Lower leg skin (tissue), 4 donors: ENCODE measurements around the gene EDN1. TPM values are rescaled to one million over a fixed set of nuclear protein-coding genes. Genes with fewer than 3 reads are reported as not detected.

ENCODE experiments used
- DNase-seq, 2 donors: peaks; one replicate each; pipeline ENCODE4 v3.0.0-alpha.2; 2019; ENCODE audit warnings: low spot score in 2 of 2
- H3K4me3 ChIP-seq: fragments of 200-600 bp; sonication (generic); 2 replicates; pipeline ENCODE4 v1.5.1; 2017; ENCODE audit warnings: mild to moderate bottlenecking, low read depth; ENCODE audit not compliant: poor library complexity, severe bottlenecking
- POLR2A ChIP-seq, 2 donors: fragments of 450-650 bp; IDR thresholded peaks; one replicate each; pipeline ENCODE4 v1.6.1; 2016 to 2017; ENCODE audit warnings: antibody characterized with exemption in 2 of 2, mild to moderate bottlenecking in 1 of 2, moderate library complexity in 1 of 2
- WGBS, 2 donors: methylation state at CpG; one replicate each; pipeline ENCODE4 v1.1.5; 2018; 5-methylcytosine and 5-hydroxymethylcytosine counted together
- intact Hi-C: fragments of 100-400 bp; cut with DNase I; formaldehyde crosslinking; loops from one replicate; pipeline ENCODE4 v1.15.0; 2023; ENCODE audit warnings: low total_unique reads
- total RNA-seq, 4 donors: library from RNA; depleted of rRNA; stranded (reverse); fragments of >200 nt; gene quantifications; one replicate each; pipeline ENCODE4 v1.1.0, GENCODE V29; 2016
- TF ChIP-seq, protein P1 (sequence below), 3 donors: fragments of 450-650 bp; IDR thresholded peaks; one replicate each; pipeline ENCODE4 v1.5.1; 2016; ENCODE audit warnings: antibody characterized with exemption in 3 of 3, mild to moderate bottlenecking in 3 of 3, moderate library complexity in 2 of 3

Gene EDN1
- total RNA-seq, 4 donors from 2014 or later = 11.1 to 42.6 (median 15.5) TPM

DNA sequence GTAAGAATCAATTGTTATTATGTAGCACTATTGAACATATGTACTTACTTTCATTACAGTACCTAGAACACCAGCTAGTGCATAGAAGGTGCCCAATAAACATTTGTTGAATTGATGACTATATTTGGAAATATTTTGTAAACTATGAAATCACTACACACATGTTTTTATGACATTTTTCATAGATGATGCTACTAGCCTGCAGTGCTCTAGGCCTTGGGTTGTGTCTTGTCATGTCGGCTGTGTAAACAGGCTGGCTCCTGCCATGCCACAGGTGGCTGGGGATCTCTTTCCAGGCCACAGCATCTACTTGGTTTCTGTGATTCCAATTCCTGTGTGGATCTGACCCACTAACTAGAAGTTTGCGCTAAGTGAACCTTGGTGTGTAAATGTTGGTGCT is 43.3 kb upstream of the EDN1 start:
- no peak for TF ChIP-seq POLR2A (IDR thresholded peaks at IDR 0.05)
- TF ChIP-seq, protein P1, sequence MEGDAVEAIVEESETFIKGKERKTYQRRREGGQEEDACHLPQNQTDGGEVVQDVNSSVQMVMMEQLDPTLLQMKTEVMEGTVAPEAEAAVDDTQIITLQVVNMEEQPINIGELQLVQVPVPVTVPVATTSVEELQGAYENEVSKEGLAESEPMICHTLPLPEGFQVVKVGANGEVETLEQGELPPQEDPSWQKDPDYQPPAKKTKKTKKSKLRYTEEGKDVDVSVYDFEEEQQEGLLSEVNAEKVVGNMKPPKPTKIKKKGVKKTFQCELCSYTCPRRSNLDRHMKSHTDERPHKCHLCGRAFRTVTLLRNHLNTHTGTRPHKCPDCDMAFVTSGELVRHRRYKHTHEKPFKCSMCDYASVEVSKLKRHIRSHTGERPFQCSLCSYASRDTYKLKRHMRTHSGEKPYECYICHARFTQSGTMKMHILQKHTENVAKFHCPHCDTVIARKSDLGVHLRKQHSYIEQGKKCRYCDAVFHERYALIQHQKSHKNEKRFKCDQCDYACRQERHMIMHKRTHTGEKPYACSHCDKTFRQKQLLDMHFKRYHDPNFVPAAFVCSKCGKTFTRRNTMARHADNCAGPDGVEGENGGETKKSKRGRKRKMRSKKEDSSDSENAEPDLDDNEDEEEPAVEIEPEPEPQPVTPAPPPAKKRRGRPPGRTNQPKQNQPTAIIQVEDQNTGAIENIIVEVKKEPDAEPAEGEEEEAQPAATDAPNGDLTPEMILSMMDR (IDR thresholded peaks at IDR 0.05) = no peak
- intact Hi-C loops = no loop called here
- WGBS, 2 donors = 69 to 71% methylated on average over 2 of the region's 2 CpGs
- H3K4me3 ChIP-seq = no peak overlapping the region
- no peak for DNase-seq

DNA sequence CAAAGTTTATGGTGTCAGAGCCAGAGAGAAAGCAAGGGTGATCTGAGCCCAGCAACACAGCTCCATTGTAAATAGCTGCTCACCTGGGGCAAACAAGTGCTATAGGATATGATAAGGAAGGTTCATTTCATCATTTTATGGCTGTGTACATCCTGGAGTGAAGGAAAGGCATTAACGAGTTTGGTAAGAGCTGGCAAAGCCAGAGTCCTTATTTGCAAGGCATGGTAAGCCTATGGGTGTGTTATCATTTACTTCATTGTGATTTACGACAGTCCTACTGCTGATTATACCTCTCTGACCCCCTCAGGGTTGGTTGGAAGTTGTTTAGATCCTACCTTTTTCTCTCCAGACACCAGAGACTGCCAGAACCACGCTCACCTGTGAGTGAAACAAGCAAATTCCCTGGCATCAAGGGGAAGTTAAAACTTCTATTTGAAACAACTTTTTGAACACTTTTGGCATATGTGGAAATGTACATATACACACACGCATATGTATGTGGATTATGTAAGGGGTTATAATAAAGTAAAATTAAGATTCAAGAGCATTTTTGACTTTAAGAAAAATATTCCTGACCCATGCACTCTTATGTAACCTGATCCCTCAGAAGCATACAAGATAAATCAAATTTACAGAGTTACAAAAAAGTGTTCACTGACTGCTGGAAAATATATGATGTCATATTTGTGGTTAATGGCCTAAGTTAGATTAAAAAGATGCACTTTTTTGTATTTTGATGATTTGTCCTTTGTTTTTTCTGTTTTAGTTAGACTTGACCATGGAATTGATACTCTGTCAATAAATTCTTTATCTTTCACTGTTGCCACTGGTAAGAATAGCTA is 40.4 kb upstream of the EDN1 start:
- intact Hi-C loops = no loop called here

DNA sequence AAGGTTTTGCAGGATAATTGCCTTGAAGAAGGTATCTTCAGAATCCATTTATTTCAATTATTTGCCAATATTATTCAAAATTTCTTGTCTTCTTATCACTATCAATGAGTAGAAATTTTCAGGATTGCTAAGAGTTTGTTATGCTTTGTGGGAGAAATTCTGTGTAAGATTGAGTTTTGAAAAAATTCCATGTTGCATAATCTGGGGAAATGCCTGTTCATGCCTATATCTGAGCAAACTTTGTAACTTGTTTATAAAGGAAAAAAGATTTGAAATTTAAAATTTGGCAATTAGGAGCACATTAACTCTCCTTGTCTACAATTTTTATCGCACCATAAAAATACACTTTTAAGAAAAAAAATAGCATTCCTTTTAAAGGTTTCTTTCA is 39.8 kb upstream of the EDN1 start:
- 51 to 60% methylated on average over 1 of the region's 1 CpG for WGBS, 2 donors
- DNase-seq = no peak
- no peak for TF ChIP-seq POLR2A (IDR thresholded peaks at IDR 0.05)
- TF ChIP-seq, protein P1 (IDR thresholded peaks at IDR 0.05) = no peak
- no peak overlapping the region for H3K4me3 ChIP-seq
- intact Hi-C loops = no loop called here

More for the DNA sequence above, 40.4 kb upstream of the EDN1 start:
- no peak overlapping the region for H3K4me3 ChIP-seq
- TF ChIP-seq POLR2A (IDR thresholded peaks at IDR 0.05) = no peak
- TF ChIP-seq, protein P1 (IDR thresholded peaks at IDR 0.05) = no peak
- 47 to 60% methylated on average over 4 of the region's 4 CpGs for WGBS, 2 donors
- no peak for DNase-seq

DNA sequence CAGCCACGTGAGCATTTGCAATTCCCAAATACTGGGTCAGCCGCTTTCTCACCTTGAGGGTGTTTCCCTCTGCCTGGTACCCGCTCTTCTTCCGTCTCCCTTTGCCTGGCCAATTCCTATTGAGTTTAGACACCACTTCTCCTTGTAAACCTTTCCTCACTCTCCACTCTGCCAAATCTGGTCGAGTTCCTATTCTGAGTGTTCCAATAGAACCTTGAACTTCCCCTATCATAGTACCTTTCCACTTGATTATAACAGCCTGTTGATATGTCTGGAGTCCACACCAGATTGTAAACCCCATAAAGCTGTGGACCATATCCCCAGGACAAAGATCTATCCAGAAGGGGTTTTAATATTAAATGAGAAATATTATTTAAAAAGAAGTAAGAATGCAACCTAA is 36.0 kb upstream of the EDN1 start:
- TF ChIP-seq, protein P1 (IDR thresholded peaks at IDR 0.05) = no peak
- TF ChIP-seq POLR2A (IDR thresholded peaks at IDR 0.05) = no peak
- intact Hi-C loops = no loop called here
- DNase-seq = no peak
- H3K4me3 ChIP-seq = no peak overlapping the region
- 65 to 72% methylated on average over 5 of the region's 5 CpGs for WGBS, 2 donors

DNA sequence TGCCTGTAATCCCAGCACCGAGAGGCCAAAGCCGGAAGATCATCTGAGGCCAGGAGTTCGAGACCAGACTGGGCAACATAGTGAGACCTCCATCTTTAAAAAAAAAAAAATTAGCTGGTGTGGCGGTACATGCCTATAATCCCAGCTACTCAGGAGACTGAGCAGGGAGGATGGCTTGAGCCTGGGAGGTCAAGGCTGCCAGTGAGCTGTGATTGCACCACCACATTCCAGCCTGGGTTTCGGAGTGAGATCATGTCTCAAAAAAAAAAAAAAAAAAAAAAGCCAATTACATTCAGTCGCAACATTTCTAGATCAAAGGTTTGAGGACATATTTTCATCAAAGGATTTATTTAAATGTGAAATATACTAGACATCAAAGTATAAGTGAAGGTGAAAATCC is 32.0 kb upstream of the EDN1 start:
- H3K4me3 ChIP-seq = no peak overlapping the region
- DNase-seq = no peak
- intact Hi-C loops = no loop called here
- TF ChIP-seq, protein P1 (IDR thresholded peaks at IDR 0.05) = no peak
- no peak for TF ChIP-seq POLR2A (IDR thresholded peaks at IDR 0.05)
- WGBS, 2 donors = 94% methylated on average over 6 of the region's 6 CpGs
